GM10266 (cell line): ENCODE data around the gene PPCS.
"Not testable (repeated sequence)": the region's sequence is repeated elsewhere in the genome, so short reads cannot be mapped to it uniquely, and the experiment has no call there.

ENCODE experiments used
- DNase-seq: peaks from one replicate; pipeline ENCODE4 v3.0.0; 2012; ENCODE audit errors: extremely low spot score
- TF ChIP-seq, protein P1 (sequence below): IDR thresholded peaks from 2 replicates; pipeline ENCODE4 v1.5.1; 2012; ENCODE audit warnings: mild to moderate bottlenecking, low read depth; ENCODE audit not compliant: control insufficient read depth, insufficient read depth; ENCODE audit errors: missing control alignments

PPCS gene

DNA sequence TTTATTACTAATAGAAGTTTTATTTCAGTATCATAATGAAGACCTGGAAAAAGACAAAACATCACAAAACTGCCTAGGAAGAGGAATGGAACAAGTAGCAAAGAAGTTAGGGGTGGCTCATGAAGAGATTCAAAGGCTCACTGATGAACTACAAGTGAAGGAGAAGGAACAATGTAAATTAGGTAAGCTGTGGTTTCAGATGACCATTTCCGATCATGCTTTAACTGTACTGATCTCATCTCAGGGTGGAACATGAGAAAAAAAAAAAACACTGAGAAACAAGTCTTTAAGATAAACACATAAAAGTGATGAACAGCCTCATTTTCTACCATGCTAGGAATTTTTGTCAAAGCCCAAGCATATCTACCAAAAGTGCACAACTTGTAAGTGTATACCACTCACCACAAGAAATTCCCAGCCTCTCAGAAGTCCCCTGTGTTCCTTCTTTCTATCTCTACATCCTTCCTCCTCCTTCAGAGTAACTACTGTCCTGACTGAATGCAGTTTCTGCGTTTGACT is 26.4 kb downstream of the PPCS start:
- TF ChIP-seq, protein P1, sequence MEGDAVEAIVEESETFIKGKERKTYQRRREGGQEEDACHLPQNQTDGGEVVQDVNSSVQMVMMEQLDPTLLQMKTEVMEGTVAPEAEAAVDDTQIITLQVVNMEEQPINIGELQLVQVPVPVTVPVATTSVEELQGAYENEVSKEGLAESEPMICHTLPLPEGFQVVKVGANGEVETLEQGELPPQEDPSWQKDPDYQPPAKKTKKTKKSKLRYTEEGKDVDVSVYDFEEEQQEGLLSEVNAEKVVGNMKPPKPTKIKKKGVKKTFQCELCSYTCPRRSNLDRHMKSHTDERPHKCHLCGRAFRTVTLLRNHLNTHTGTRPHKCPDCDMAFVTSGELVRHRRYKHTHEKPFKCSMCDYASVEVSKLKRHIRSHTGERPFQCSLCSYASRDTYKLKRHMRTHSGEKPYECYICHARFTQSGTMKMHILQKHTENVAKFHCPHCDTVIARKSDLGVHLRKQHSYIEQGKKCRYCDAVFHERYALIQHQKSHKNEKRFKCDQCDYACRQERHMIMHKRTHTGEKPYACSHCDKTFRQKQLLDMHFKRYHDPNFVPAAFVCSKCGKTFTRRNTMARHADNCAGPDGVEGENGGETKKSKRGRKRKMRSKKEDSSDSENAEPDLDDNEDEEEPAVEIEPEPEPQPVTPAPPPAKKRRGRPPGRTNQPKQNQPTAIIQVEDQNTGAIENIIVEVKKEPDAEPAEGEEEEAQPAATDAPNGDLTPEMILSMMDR = no peak
- no peak for DNase-seq

DNA sequence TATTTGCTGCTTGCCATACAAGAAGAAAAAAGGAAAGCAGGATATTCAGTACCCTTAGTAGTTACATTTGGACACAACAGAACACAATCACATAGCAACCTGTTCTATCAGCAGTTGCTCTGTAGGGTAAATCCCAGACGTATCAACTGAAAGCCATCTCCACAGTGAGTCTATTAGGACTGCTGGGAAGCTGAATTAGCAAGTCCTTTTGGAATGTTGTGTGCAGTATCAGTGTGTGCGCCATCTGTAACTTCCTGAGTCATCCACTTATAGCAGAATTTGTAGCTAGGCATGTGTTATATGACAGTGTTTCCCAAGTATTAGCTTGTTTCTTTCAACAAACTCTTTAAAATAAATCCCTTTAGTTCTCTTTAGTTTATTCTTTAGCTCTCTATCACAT is 28.0 kb downstream of the PPCS start:
- TF ChIP-seq, protein P1 = no peak
- no peak for DNase-seq

DNA sequence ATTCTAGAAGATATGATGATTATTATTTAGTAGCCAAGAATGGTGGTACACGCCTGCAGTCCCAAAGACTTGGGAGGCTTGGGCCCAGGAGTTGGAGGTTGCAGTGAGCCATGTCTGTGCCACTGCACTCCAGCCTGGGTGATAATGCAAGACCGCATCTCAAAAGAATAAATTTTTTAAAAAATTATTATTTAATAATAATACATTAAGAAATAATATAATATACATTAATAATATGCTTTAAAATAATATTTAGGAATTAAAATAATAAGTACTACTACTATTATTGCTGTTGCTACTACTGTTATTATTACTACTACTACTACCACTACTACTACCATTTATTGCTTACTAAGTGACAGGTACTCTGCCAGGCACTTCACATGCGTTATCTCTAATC is 33.9 kb downstream of the PPCS start:
- DNase-seq = no peak
- TF ChIP-seq, protein P1 = no peak

DNA sequence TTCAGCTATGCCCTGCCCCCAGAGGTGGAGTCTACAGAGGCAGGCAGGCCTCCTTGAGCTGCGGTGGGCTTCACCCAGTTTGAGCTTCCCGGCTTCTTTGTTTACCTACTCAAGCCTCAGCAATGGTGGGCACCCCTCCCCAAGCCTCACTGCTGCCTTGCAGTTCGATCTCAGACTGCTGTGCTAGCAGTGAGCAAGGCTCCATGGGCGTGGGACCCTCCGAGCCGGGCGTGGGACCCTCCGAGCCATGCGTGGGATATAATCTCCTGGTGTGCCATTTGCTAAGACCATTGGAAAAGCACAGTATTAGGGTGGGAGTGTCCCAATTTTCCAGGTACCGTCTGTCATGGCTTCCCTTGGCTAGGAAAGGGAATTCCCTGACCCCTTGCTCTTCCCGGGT is 45.7 kb downstream of the PPCS start:
- not testable (repeated sequence) for DNase-seq

DNA sequence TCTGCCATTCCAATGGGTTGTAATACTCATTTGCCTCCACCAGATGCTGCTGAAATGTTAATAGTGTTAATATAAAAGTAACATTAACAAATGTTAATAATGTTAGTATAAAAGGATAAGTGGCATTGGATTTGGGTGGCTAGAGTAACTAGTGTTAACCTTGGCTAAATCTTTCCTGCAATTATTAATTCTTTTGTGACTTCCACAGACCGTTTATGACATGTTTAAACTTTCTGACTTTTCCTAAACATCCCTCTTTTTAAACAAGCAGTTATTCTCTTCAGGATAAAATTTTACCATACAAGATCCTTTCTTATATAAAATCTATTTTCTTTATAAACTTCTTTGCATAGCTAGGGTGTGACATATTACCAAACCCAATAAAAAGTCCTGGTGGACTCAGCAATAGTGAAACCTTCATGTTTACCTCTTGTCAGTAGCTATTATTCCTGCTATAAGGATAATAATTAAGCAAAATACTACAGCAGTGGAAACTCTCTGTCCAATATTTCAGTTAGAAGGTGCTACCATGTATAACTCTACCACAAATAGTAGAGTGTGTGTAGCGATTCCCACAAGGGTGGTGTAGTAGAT is 48.3 kb downstream of the PPCS start:
- DNase-seq = no peak
- TF ChIP-seq, protein P1 = no peak

DNA sequence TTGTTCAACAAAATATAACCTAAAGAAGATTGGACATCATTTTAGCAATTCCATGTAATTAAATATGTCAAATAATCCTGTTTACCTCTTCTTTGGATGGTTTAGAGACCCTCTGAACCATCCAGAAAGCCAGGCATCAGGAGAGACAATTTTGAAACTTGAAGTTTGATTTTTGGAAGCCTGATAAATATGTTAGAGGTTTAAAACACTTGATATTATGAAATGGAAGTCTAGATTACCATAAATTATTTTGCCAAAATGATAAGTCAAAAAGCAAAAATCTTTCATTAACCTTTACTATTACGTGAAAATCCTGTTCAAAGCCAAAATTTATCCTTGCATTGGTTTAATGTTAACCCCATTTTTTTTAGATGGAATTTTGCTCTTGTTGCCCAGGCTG is 50.2 kb downstream of the PPCS start:
- TF ChIP-seq, protein P1 = no peak
- no peak for DNase-seq
